H1 (cell line): Measurements from ENCODE around the gene GPRIN1. TPM values are rescaled to one million over a fixed set of nuclear protein-coding genes. Genes with fewer than 3 reads are reported as not detected.

Experiments
- CTCF ChIA-PET: fragments of 300-600 bp; sonication (Branson Sonifier 250); formaldehyde crosslinking; loops from one replicate; lab custom pipeline; 2021; ENCODE audit not compliant: partially characterized antibody; lab: Charles Lee
- POLR2A ChIA-PET: fragments of 300-600 bp; sonication (Branson Sonifier 250); formaldehyde crosslinking; loops from one replicate; lab custom pipeline; 2021; ENCODE audit warnings: inconsistent platforms; ENCODE audit not compliant: partially characterized antibody; lab: Charles Lee
- DNase-seq, 2 experiments: peaks; one replicate each; pipeline versions ENCODE4 v3.0.0 to v3.0.0-alpha.2; 2010 to 2022; ENCODE audit warnings: low spot score in 2 of 2, low read depth in 1 of 2, mixed read lengths in 1 of 2
- FAIRE-seq: peaks from 2 replicates; lab custom pipeline; 2011; peaks lifted over from hg19 to GRCh38; lab: Jason Lieb, UNC
- H2AFZ ChIP-seq: 2 replicates; pipeline ENCODE4 v1.8.1; 2012; ENCODE audit warnings: low read length, inconsistent platforms
- H2AK5ac ChIP-seq: 2 replicates; pipeline ENCODE4 v1.6.1; 2013; ENCODE audit warnings: low read depth, low read length
- H2BK120ac ChIP-seq: replicated peaks from 2 replicates; pipeline ENCODE3; 2013; ENCODE audit warnings: low read depth, low read length, inconsistent platforms
- H2BK12ac ChIP-seq: 2 replicates; pipeline ENCODE4 v1.6.1; 2013; ENCODE audit warnings: low read depth, low read length
- H2BK15ac ChIP-seq: 2 replicates; pipeline ENCODE4 v1.6.1; 2013; ENCODE audit warnings: low read length
- H2BK20ac ChIP-seq: 2 replicates; pipeline ENCODE4 v1.6.1; 2013; ENCODE audit warnings: low read length
- H2BK5ac ChIP-seq: 2 replicates; pipeline ENCODE4 v1.6.1; 2013; ENCODE audit warnings: low read depth, low read length
- H3K14ac ChIP-seq: 2 replicates; pipeline ENCODE4 v1.6.1; 2013; ENCODE audit warnings: inconsistent platforms; ENCODE audit not compliant: insufficient read length
- H3K18ac ChIP-seq: 2 replicates; pipeline ENCODE4 v1.6.1; 2013; ENCODE audit warnings: low read length; ENCODE audit errors: extremely low read depth
- H3K23ac ChIP-seq: 2 replicates; pipeline ENCODE4 v1.6.1; 2013; ENCODE audit warnings: inconsistent platforms; ENCODE audit not compliant: insufficient read length
- H3K23me2 ChIP-seq: 2 replicates; pipeline ENCODE4 v1.6.1; 2013; ENCODE audit warnings: low read depth, low read length
- H3K27ac ChIP-seq: 2 replicates; pipeline ENCODE4 v1.6.1; 2011; ENCODE audit warnings: low read depth, low read length, inconsistent platforms
- H3K27me3 ChIP-seq, 4 experiments: replicated peaks in 1 of 4; 1 replicate in 1 of 4; 2 replicates in 3 of 4; pipeline versions ENCODE4 v1.6.1 to v1.8.1; 2011 to 2013; ENCODE audit warnings: low read length in 3 of 4, mild to moderate bottlenecking in 3 of 4, inconsistent platforms in 2 of 4, mixed read lengths in 2 of 4, moderate library complexity in 1 of 4; ENCODE audit not compliant: control insufficient read depth in 3 of 4, insufficient read depth in 3 of 4; ENCODE audit errors: extremely low read depth in 1 of 4
- H3K36me3 ChIP-seq, 4 experiments: 2 replicates each; pipeline versions ENCODE4 v1.6.1 to v1.8.1; 2011 to 2013; ENCODE audit warnings: mild to moderate bottlenecking in 4 of 4, low read length in 3 of 4, moderate library complexity in 2 of 4, control low read depth in 1 of 4, inconsistent platforms in 1 of 4; ENCODE audit not compliant: insufficient read depth in 4 of 4, control insufficient read depth in 2 of 4
- H3K4ac ChIP-seq: replicated peaks from 2 replicates; pipeline ENCODE3; 2013; ENCODE audit warnings: low read length, low read depth, mixed read lengths, inconsistent platforms; ENCODE audit not compliant: insufficient read length
- H3K4me1 ChIP-seq, 4 experiments: replicated peaks in 1 of 4; 1 replicate in 1 of 4; 2 replicates in 3 of 4; pipeline versions ENCODE4 v1.6.1 to v1.8.1; 2011 to 2013; ENCODE audit warnings: low read length in 3 of 4, inconsistent platforms in 2 of 4, mixed read lengths in 1 of 4; ENCODE audit not compliant: insufficient read depth in 4 of 4, control insufficient read depth in 3 of 4
- H3K4me2 ChIP-seq, 2 experiments: 2 replicates each; pipeline versions ENCODE4 v1.6.1 to v1.8.1; 2011 to 2013; ENCODE audit warnings: low read depth in 2 of 2, low read length in 2 of 2, control low read depth in 1 of 2, inconsistent platforms in 1 of 2, mild to moderate bottlenecking in 1 of 2; ENCODE audit not compliant: insufficient read depth in 1 of 2
- H3K4me3 ChIP-seq, 4 experiments: fragments of 200-600, 300-600 bp in 1 of 4; sonication (generic), shearing (Covaris generic), sonication (Bioruptor Twin) in 1 of 4; 2 replicates each; pipeline versions ENCODE4 v1.5.1 to v1.8.1; 2011 to 2016; ENCODE audit warnings: low read length in 4 of 4, low read depth in 3 of 4, control low read depth in 2 of 4, inconsistent platforms in 2 of 4, mild to moderate bottlenecking in 2 of 4, mixed read lengths in 1 of 4, moderate library complexity in 1 of 4; ENCODE audit not compliant: insufficient read depth in 2 of 4; ENCODE audit errors: extremely low read depth in 1 of 4
- H3K56ac ChIP-seq: replicated peaks from 2 replicates; pipeline ENCODE3; 2013; ENCODE audit warnings: low read depth, mild to moderate bottlenecking, mixed read lengths, low read length, inconsistent platforms; ENCODE audit not compliant: insufficient read length
- H3K79me1 ChIP-seq: 2 replicates; pipeline ENCODE4 v1.6.1; 2013; ENCODE audit warnings: low read depth, low read length, control low read depth
- H3K79me2 ChIP-seq, 2 experiments: 2 replicates each; pipeline versions ENCODE4 v1.6.1 to v1.8.1; 2012 to 2013; ENCODE audit warnings: low read length in 2 of 2, mild to moderate bottlenecking in 2 of 2, inconsistent platforms in 1 of 2; ENCODE audit not compliant: insufficient read depth in 2 of 2, control insufficient read depth in 1 of 2
- H3K9ac ChIP-seq, 4 experiments: replicated peaks in 1 of 4; 1 replicate in 1 of 4; 2 replicates in 3 of 4; pipeline versions ENCODE4 v1.6.1 to v1.8.1; 2011 to 2013; ENCODE audit warnings: low read depth in 3 of 4, low read length in 3 of 4, control low read depth in 2 of 4, mild to moderate bottlenecking in 2 of 4, moderate library complexity in 2 of 4, inconsistent platforms in 1 of 4; ENCODE audit errors: extremely low read depth in 1 of 4
- H3K9me3 ChIP-seq, 2 experiments: 2 replicates each; pipeline versions ENCODE4 v1.6.1 to v1.8.1; 2012 to 2013; ENCODE audit warnings: mild to moderate bottlenecking in 2 of 2, moderate library complexity in 2 of 2, control low read depth in 1 of 2, inconsistent platforms in 1 of 2, low read depth in 1 of 2, low read length in 1 of 2, mixed read lengths in 1 of 2; ENCODE audit not compliant: insufficient read depth in 2 of 2
- H4K20me1 ChIP-seq, 2 experiments: replicated peaks in 1 of 2; 2 replicates each; pipeline versions ENCODE3 to v1.8.1; 2011 to 2013; ENCODE audit warnings: inconsistent platforms in 2 of 2, low read length in 2 of 2, mild to moderate bottlenecking in 1 of 2; ENCODE audit not compliant: insufficient read depth in 2 of 2, control insufficient read depth in 1 of 2
- H4K5ac ChIP-seq: 2 replicates; pipeline ENCODE4 v1.6.1; 2013; ENCODE audit warnings: low read length, low read depth, mixed read lengths, inconsistent platforms; ENCODE audit not compliant: insufficient read length
- H4K8ac ChIP-seq: 2 replicates; pipeline ENCODE4 v1.8.0; 2013; ENCODE audit warnings: mild to moderate bottlenecking, moderate library complexity, low read length, inconsistent platforms; ENCODE audit not compliant: insufficient read depth; ENCODE audit errors: extremely low read depth
- H4K91ac ChIP-seq: replicated peaks from 2 replicates; pipeline ENCODE3; 2013; ENCODE audit warnings: low read length, mixed read lengths, inconsistent platforms; ENCODE audit not compliant: insufficient read length
- JUN ChIP-seq: IDR thresholded peaks from 2 replicates; pipeline ENCODE4 v1.6.1; 2011; ENCODE audit warnings: low read depth, mild to moderate bottlenecking, improper control_type of control experiment, low read length
- JUND ChIP-seq: IDR thresholded peaks from 2 replicates; pipeline ENCODE4 v1.6.1; 2011; ENCODE audit warnings: mild to moderate bottlenecking, improper control_type of control experiment, low read length
- MAX ChIP-seq: IDR thresholded peaks from 2 replicates; pipeline ENCODE4 v1.6.1; 2012; ENCODE audit warnings: inconsistent platforms
- SAP30 ChIP-seq: fragments of 300-600 bp; sonication (generic); IDR thresholded peaks from 2 replicates; pipeline ENCODE4 v1.7.1; 2012; ENCODE audit warnings: low read length, moderate library complexity, mild to moderate bottlenecking, inconsistent platforms; ENCODE audit not compliant: insufficient read depth, insufficient replicate concordance
- TAF7 ChIP-seq: optimal IDR thresholded peaks from 2 replicates; pipeline ENCODE3; 2011; ENCODE audit warnings: low read depth, mild to moderate bottlenecking, inconsistent platforms, low read length, moderate library complexity, borderline replicate concordance
- USF2 ChIP-seq: IDR thresholded peaks from 2 replicates; pipeline ENCODE4 v1.6.1; 2011; ENCODE audit warnings: low read length, improper control_type of control experiment
- YY1 ChIP-seq: IDR thresholded peaks from 2 replicates; pipeline ENCODE4 v1.6.1; 2011; ENCODE audit warnings: low read depth, mild to moderate bottlenecking, low read length
- WGBS, 2 experiments: shearing (Covaris generic) in 1 of 2; methylation state at CpG; one replicate each; pipeline versions ENCODE4 v1.1.6 to v1.1.7; 2013 to 2015; ENCODE audit warnings: low lambda C conversion rate in 2 of 2, mixed read lengths in 2 of 2, inconsistent platforms in 1 of 2, low coverage in 1 of 2, missing lambda C conversion rate in 1 of 2; ENCODE audit not compliant: insufficient replicate concordance in 2 of 2, insufficient coverage in 1 of 2, insufficient read length in 1 of 2; ENCODE audit errors: extremely low coverage in 1 of 2, missing lambda C conversion rate in 1 of 2; 5-methylcytosine and 5-hydroxymethylcytosine counted together
- polyA plus RNA-seq, 7 experiments: library from polyadenylated mRNA; depleted of rRNA in 3 of 7; stranded (reverse) in 5 of 7; unstranded in 2 of 7; fragments of >200 nt in 5 of 7; fragments of 200-250 nt in 2 of 7; gene quantifications; 1 replicate in 5 of 7; 2 replicates in 1 of 7; 4 replicates in 1 of 7; pipeline versions ENCODE4 v1.2.1 to v1.2.3, GENCODE V29; 2011 to 2013; ENCODE audit warnings: missing spikeins in 2 of 7, mixed read lengths in 2 of 7
- total RNA-seq: library from RNA; stranded (reverse); fragmentation: NEBNext Ultra II Directional; extraction: Animal tissue kit (Norgen Biotek cat#: 25700); gene quantifications from 2 replicates; pipeline ENCODE4 v1.2.1, GENCODE V29; 2021

The GPRIN1 gene
- total and polyA plus RNA-seq, 2 of the 8 experiments (the other 6 are each of a cell fraction or from before 2014, with no cell fraction given) = 3.3 to 12.0 TPM

GRCh38 chr5:176639981-176640380 lies 30.0 kb upstream of the GPRIN1 start:
- Histone ChIP-seq H2BK120ac (no peak overlapping the region), H3K18ac (no peak overlapping the region), H3K27me3 (no peaks in the 10 kb centered on the region), H2BK12ac (no peak overlapping the region; the same call in 1 of the 2 replicates), H3K4me1 (peaks cover 0 to 21% (median 14%) of the 10 kb centered on the region in 4 experiments; a peak in 6 of 7 replicates), H3K23me2 (no peaks in the 10 kb centered on the region), H3K56ac (no peak overlapping the region), H3K4ac (no peak overlapping the region), H3K14ac (no peak overlapping the region), H3K27ac (no peak overlapping the region), H2AFZ (no peak overlapping the region), H4K91ac (no peak overlapping the region), H2BK15ac (no peak overlapping the region), H3K9ac (no peak overlapping the region), H3K79me2 (no peaks in the 10 kb centered on the region), H2AK5ac (no peak overlapping the region), H2BK5ac (no peak overlapping the region), H3K4me3 (no peak overlapping the region), H4K20me1 (no peaks in the 10 kb centered on the region), H4K5ac (no peak overlapping the region), H3K4me2 (no peak overlapping the region), H3K79me1 (no peaks in the 10 kb centered on the region), H3K36me3 (no peaks in the 10 kb centered on the region), H3K9me3 (peaks cover 0 to 3% of the 10 kb centered on the region in 2 experiments; a peak in 1 of 4 replicates), H3K23ac (no peak overlapping the region), H2BK20ac (no peak overlapping the region), H4K8ac (no peak overlapping the region)
- CTCF ChIA-PET = interaction anchor here (1.0 to 2.9 kb wide), 3 partner anchors 15 to 67 kb away, joined by 3 to 10 read pairs (median 10); no protein-coding TSS in a partner anchor
- POLR2A ChIA-PET = interaction anchor here (1.0 to 1.5 kb wide), 2 partner anchors 8 to 10 kb away, joined by 4 read pairs; partner anchors contain the start of genes EIF4E1B, SNCB and TSPAN17
- TF ChIP-seq USF2 (no peak), JUN (no peak), JUND (no peak), SAP30 (no peak), YY1 (no peak), TAF7 (no peak), MAX (no peak)
- DNase-seq = no peak
- no peak for FAIRE-seq
- 92% methylated on average over 4 of the region's 4 CpGs; no CpG with 5 or more reads in 1 of the 2 experiments for WGBS, 2 experiments
